Endodermal cell (in vitro differentiated cells): ENCODE data around the gene ERC1. TPM values are rescaled to one million over a fixed set of nuclear protein-coding genes. Genes with fewer than 3 reads are reported as not detected.
"Not testable (repeated sequence)": the region's sequence is repeated elsewhere in the genome, so short reads cannot be mapped to it uniquely, and the experiment has no call there.

Experiments used
- DNase-seq: peaks from one replicate; pipeline ENCODE4 v3.0.0-alpha.2; 2017
- H3K27ac ChIP-seq: 2 replicates; pipeline ENCODE4 v1.5.1; 2013; ENCODE audit warnings: mild to moderate bottlenecking, low read depth, low read length, moderate library complexity
- H3K27me3 ChIP-seq: 2 replicates; pipeline ENCODE4 v1.6.1; 2013; ENCODE audit warnings: mild to moderate bottlenecking, low read length, moderate library complexity; ENCODE audit not compliant: insufficient read depth, control insufficient read depth, poor library complexity, severe bottlenecking
- H3K36me3 ChIP-seq: 2 replicates; pipeline ENCODE4 v1.7.0; 2013; ENCODE audit warnings: mild to moderate bottlenecking, low read length, moderate library complexity; ENCODE audit not compliant: control insufficient read depth, insufficient read depth
- H3K4me1 ChIP-seq: one replicate; pipeline ENCODE4 v1.7.0; 2013; ENCODE audit warnings: low read length; ENCODE audit not compliant: control insufficient read depth, insufficient read depth
- H3K4me3 ChIP-seq: 2 replicates; pipeline ENCODE4 v1.5.1; 2013; ENCODE audit warnings: mild to moderate bottlenecking, low read length, moderate library complexity
- H3K9ac ChIP-seq: 2 replicates; pipeline ENCODE4 v1.6.1; 2013; ENCODE audit warnings: mild to moderate bottlenecking, low read length, moderate library complexity; ENCODE audit not compliant: poor library complexity, severe bottlenecking; ENCODE audit errors: extremely low read depth
- H3K9me3 ChIP-seq: 2 replicates; pipeline ENCODE4 v1.6.1; 2013; ENCODE audit warnings: mild to moderate bottlenecking, low read length, moderate library complexity; ENCODE audit not compliant: control insufficient read depth
- H3K27ac Mint-ChIP-seq: 2 replicates; pipeline ENCODE4 v1.8.0; 2020; ENCODE audit warnings: mixed read lengths
- H3K27me3 Mint-ChIP-seq: 2 replicates; pipeline ENCODE4 v1.8.0; 2021; ENCODE audit warnings: mild to moderate bottlenecking, mixed read lengths; ENCODE audit not compliant: insufficient read depth
- H3K36me3 Mint-ChIP-seq: 2 replicates; pipeline ENCODE4 v1.8.0; 2020; ENCODE audit warnings: low read depth, mixed read lengths
- H3K4me1 Mint-ChIP-seq: 2 replicates; pipeline ENCODE4 v1.8.0; 2020; ENCODE audit warnings: mixed read lengths
- H3K4me3 Mint-ChIP-seq: 2 replicates; pipeline ENCODE4 v1.8.0; 2020; ENCODE audit warnings: mild to moderate bottlenecking, moderate library complexity, mixed read lengths
- H3K9me3 Mint-ChIP-seq: 2 replicates; pipeline ENCODE4 v1.8.0; 2020; ENCODE audit warnings: mild to moderate bottlenecking, mixed read lengths
- CTCF ChIP-seq: fragments of 200-600 bp; sonication (generic); conservative IDR thresholded peaks from 2 replicates; pipeline ENCODE4 v1.5.0; 2021; ENCODE audit warnings: antibody characterized with exemption, mild to moderate bottlenecking
- WGBS, 2 experiments: methylation state at CpG; one replicate each; pipeline versions ENCODE4 v1.1.5 to v1.1.7; 2013; ENCODE audit warnings: missing lambda C conversion rate in 2 of 2, mixed read lengths in 1 of 2; ENCODE audit not compliant: insufficient coverage in 1 of 2, insufficient read length in 1 of 2; 5-methylcytosine and 5-hydroxymethylcytosine counted together
- total RNA-seq, 2 donors: library from RNA; stranded (reverse); fragmentation: NEBNext Ultra II Directional in 1 of 2; extraction: Animal tissue kit (Norgen Biotek cat#: 25700) in 1 of 2; gene quantifications; 2 replicates in 1 of 2; 3 replicates in 1 of 2; pipeline ENCODE4 v1.2.1, GENCODE V29; 2021

Gene ERC1
- total RNA-seq, 2 donors from 2014 or later, result 60.6 to 159 TPM

GRCh38 chr12:1195513-1195912 lies 204.5 kb downstream of the ERC1 start:
- Histone ChIP-seq H3K4me3 (no peak overlapping the region), H3K27me3 (no peaks in the 10 kb centered on the region), H3K4me1 (no peaks in the 10 kb centered on the region), H3K36me3 (peaks cover 44% of the 10 kb centered on the region), H3K27ac (no peak overlapping the region), H3K9me3 (peaks cover 31% of the 10 kb centered on the region), H3K9ac (no peak overlapping the region)
- no peak for TF ChIP-seq CTCF
- peaks cover 38% of the 10 kb centered on the region for H3K9me3 Mint-ChIP-seq
- H3K36me3 Mint-ChIP-seq, result peaks cover 73% of the 10 kb centered on the region
- no peak for DNase-seq
- H3K4me1 Mint-ChIP-seq, result peaks cover 7% of the 10 kb centered on the region
- H3K4me3 Mint-ChIP-seq, result no peak overlapping the region
- H3K27me3 Mint-ChIP-seq, result no peaks in the 10 kb centered on the region
- no peak overlapping the region for H3K27ac Mint-ChIP-seq
- 92 to 100% methylated on average over 2 to 4 of the region's 4 CpGs for WGBS, 2 experiments

GRCh38 chr12:1197264-1198018 lies 206.4 kb downstream of the ERC1 start:
- Histone ChIP-seq H3K4me3 (no peak overlapping the region), H3K9me3 (peaks cover 31% of the 10 kb centered on the region), H3K4me1 (no peaks in the 10 kb centered on the region), H3K9ac (no peak overlapping the region), H3K27me3 (no peaks in the 10 kb centered on the region), H3K36me3 (peaks cover 30% of the 10 kb centered on the region), H3K27ac (no peak overlapping the region)
- peaks cover 62% of the 10 kb centered on the region for H3K36me3 Mint-ChIP-seq
- H3K4me1 Mint-ChIP-seq, result peaks cover 2% of the 10 kb centered on the region
- DNase-seq, result no peak
- no peak overlapping the region for H3K27ac Mint-ChIP-seq
- peaks cover 38% of the 10 kb centered on the region for H3K9me3 Mint-ChIP-seq
- WGBS, 2 experiments, result 89 to 90% methylated on average over 2 to 3 of the region's 3 CpGs
- H3K4me3 Mint-ChIP-seq, result no peak overlapping the region
- no peaks in the 10 kb centered on the region for H3K27me3 Mint-ChIP-seq
- no peak for TF ChIP-seq CTCF

GRCh38 chr12:1198854-1199253 lies 207.8 kb downstream of the ERC1 start:
- peaks cover 30% of the 10 kb centered on the region for H3K36me3 ChIP-seq
- 94% methylated on average over 5 of the region's 5 CpGs; no CpG with 5 or more reads in 1 of the 2 experiments for WGBS, 2 experiments

More at GRCh38 chr12:1198854-1199253, 207.8 kb downstream of the ERC1 start:
- H3K9me3 ChIP-seq, result peaks cover 31% of the 10 kb centered on the region
- H3K4me1 Mint-ChIP-seq, H3K4me3 Mint-ChIP-seq, H3K4me1 ChIP-seq, H3K27ac Mint-ChIP-seq, H3K9ac ChIP-seq, DNase-seq, H3K27me3 Mint-ChIP-seq, H3K27ac ChIP-seq, H3K27me3 ChIP-seq: not testable (repeated sequence)
- Mint-ChIP-seq H3K36me3 (peaks cover 61% of the 10 kb centered on the region), H3K9me3 (peaks cover 38% of the 10 kb centered on the region)
- H3K4me3 ChIP-seq, result peak overlapping the region; percentile 35
